GM12878 (cell line): ENCODE measurements around the gene C11orf58.

Source experiments
- CBX3 ChIP-seq: fragments of 200-600 bp; sonication (generic); IDR thresholded peaks from 2 replicates; pipeline ENCODE4 v1.6.1; 2016; ENCODE audit warnings: low read depth, borderline replicate concordance
- CBX5 ChIP-seq: sonication (generic); IDR thresholded peaks from 2 replicates; pipeline ENCODE4 v1.6.1; 2016; ENCODE audit warnings: low read depth, moderate library complexity, mild to moderate bottlenecking, inconsistent platforms
- CTCF ChIP-seq, 3 experiments: IDR thresholded peaks in 2 of 3; conservative IDR thresholded peaks in 1 of 3; 2 replicates each; pipeline ENCODE4 v1.5.1; 2011; ENCODE audit warnings: low read depth in 3 of 3, low read length in 3 of 3, mild to moderate bottlenecking in 3 of 3, control low read depth in 2 of 3, moderate library complexity in 2 of 3, inconsistent platforms in 1 of 3, mixed read lengths in 1 of 3; ENCODE audit not compliant: control insufficient read depth in 2 of 3, insufficient read depth in 1 of 3; ENCODE audit errors: extremely low read depth in 1 of 3
- EP300 ChIP-seq, 2 experiments: fragments of 150-350 bp in 1 of 2; IDR thresholded peaks; 2 replicates each; pipeline ENCODE4 v1.6.1; 2011 to 2012; ENCODE audit warnings: low read depth in 2 of 2, low read length in 2 of 2, borderline replicate concordance in 1 of 2, improper control_type of control experiment in 1 of 2, inconsistent platforms in 1 of 2; ENCODE audit not compliant: control insufficient read depth in 1 of 2
- EZH2 ChIP-seq: IDR thresholded peaks from 2 replicates; pipeline ENCODE4 v1.6.1; 2012; ENCODE audit warnings: low read depth, mild to moderate bottlenecking, control low read depth, inconsistent platforms, low read length, borderline replicate concordance; ENCODE audit not compliant: control insufficient read depth
- NRF1 ChIP-seq: conservative IDR thresholded peaks from 2 replicates; pipeline ENCODE4 v1.6.1; 2011; ENCODE audit warnings: mild to moderate bottlenecking, low read depth, low read length, improper control_type of control experiment
- POLR2A ChIP-seq: IDR thresholded peaks from 2 replicates; pipeline ENCODE4 v1.6.1; 2011; ENCODE audit warnings: low read depth, mild to moderate bottlenecking, low read length
- POLR2AphosphoS2 ChIP-seq: IDR thresholded peaks from 2 replicates; pipeline ENCODE4 v1.6.1; 2011; ENCODE audit warnings: low read depth, mild to moderate bottlenecking, low read length, improper control_type of control experiment, moderate library complexity
- RFX5 ChIP-seq: IDR thresholded peaks from 2 replicates; pipeline ENCODE4 v1.6.1; 2011; ENCODE audit warnings: low read depth, low read length, improper control_type of control experiment
- RUNX3 ChIP-seq: IDR thresholded peaks from 2 replicates; pipeline ENCODE4 v1.6.1; 2012; ENCODE audit warnings: low read length, inconsistent platforms
- TBL1XR1 ChIP-seq: IDR thresholded peaks from 2 replicates; pipeline ENCODE4 v1.6.1; 2012; ENCODE audit warnings: low read depth, low read length, improper control_type of control experiment
- ZNF24 ChIP-seq: fragments of 450-650 bp; IDR thresholded peaks from 2 replicates; pipeline ENCODE4 v1.6.1; 2017; ENCODE audit warnings: antibody characterized with exemption, mild to moderate bottlenecking
- ZNF274 ChIP-seq: IDR thresholded peaks from one replicate; pipeline ENCODE4 v1.8.0; 2011; ENCODE audit not compliant: insufficient read length, insufficient read depth

DNA sequence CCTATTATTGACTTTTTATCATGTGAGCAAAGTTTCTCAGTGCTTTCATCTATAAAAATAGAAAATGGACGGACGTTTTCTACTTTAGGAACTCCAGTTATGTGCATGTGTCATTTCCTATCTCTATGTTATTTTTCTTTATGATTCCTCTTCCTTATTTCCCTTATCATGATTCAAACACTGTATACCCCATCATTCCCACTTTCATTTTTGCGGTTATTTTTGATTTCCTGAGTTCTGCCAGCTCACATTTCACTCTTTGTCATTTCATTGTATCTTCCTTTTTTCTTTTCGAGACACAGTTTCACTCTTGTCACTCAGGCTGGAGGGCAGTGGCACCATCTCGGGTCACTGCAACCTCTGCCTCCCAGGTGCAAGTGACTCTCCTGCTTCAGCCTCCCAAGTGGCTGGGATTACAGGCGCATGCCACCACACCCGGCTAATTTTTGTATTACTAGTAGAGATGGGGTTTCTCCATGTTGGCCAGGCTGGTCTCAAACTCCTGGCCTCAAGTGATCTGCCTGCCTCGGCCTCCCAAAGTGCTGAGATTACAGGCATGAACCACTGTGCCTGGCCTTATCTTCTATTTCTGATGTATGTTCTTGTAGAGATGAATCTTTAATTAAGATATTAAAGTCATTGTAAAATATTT is 21.5 kb downstream of the C11orf58 start:
- no peak for TF ChIP-seq CTCF (IDR thresholded peaks at IDR 0.05 in 2 of 3, conservative IDR thresholded peaks at IDR 0.05 in 1 of 3; ENCODE audit: control insufficient read depth in 2 of 3, extremely low read depth in 1 of 3, insufficient read depth in 1 of 3, low read depth in 3 of 3, low read length in 3 of 3)
- no peak for TF ChIP-seq EZH2
- no peak for TF ChIP-seq POLR2AphosphoS2
- no peak for TF ChIP-seq EP300 (IDR thresholded peaks at IDR 0.05; ENCODE audit: borderline replicate concordance in 1 of 2, control insufficient read depth in 1 of 2, low read depth in 2 of 2, low read length in 2 of 2)
- TF ChIP-seq TBL1XR1 = no peak
- no peak for TF ChIP-seq ZNF24
- TF ChIP-seq RUNX3 = no peak
- TF ChIP-seq NRF1 = no peak
- TF ChIP-seq POLR2A = no peak
- TF ChIP-seq ZNF274 = no peak
- no peak for TF ChIP-seq RFX5
- TF ChIP-seq CBX3 = no peak
- no peak for TF ChIP-seq CBX5
